ENCODE data around the gene DKC1.

The DKC1 gene

DNA sequence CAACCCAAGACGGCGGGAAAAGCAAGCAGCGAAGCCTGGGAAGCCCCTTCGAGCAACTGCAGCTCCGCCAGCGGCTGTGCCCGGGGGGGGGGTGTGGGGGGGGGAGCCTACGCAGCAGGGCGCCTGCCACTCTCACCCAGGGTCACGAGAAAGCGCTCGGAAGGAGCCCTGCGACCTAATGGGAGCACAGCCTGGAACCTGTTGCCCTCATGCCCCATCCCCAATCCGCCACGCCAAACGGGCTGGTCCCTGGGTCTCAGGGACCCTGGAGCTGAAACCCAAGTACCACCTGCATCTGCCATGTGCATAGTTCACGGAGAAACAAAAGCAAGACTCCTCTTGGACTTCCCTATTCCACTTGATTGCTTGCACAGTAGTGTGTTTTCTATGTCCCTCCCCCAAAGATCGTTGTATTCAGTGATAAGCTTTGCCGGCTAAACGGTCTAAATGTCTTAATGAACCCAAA lies 11.4 kb upstream of the DKC1 start:
- TF ChIP-seq YY1 (IDR thresholded peaks at IDR 0.05; ENCODE audit: insufficient read depth, insufficient read length): no peak
- no peak for TF ChIP-seq ZNF274 (IDR thresholded peaks at IDR 0.05; ENCODE audit: low read depth, low read length)
- TF ChIP-seq SUZ12 (IDR thresholded peaks at IDR 0.05; ENCODE audit: extremely low read depth, insufficient read depth, insufficient read length): no peak
- Histone ChIP-seq H3K9me3 (ENCODE audit: insufficient read depth, low read length) (no peaks in the 10 kb centered on the region), H3K27me3 (ENCODE audit: insufficient read depth, insufficient read length) (peaks cover 37% of the 10 kb centered on the region), H3K4me3 (ENCODE audit: insufficient read length, low read depth) (no peak overlapping the region), H3K9ac (ENCODE audit: insufficient read length, low read depth) (no peak overlapping the region), H3K36me3 (ENCODE audit: insufficient read depth, insufficient read length, low read length) (no peaks in the 10 kb centered on the region), H3K4me1 (ENCODE audit: insufficient read depth, insufficient read length) (no peaks in the 10 kb centered on the region)
- no peak for DNase-seq (ENCODE audit: low read depth, low spot score)

GRCh38 chrX:154751669-154752271 lies 10.9 kb upstream of the DKC1 start:
- H3K36me3 ChIP-seq (ENCODE audit: insufficient read depth, insufficient read length, low read length): no peaks in the 10 kb centered on the region
- H3K9ac ChIP-seq (ENCODE audit: insufficient read length, low read depth): no peak overlapping the region
- no peaks in the 10 kb centered on the region for H3K4me1 ChIP-seq (ENCODE audit: insufficient read depth, insufficient read length)
- H3K27me3 ChIP-seq (ENCODE audit: insufficient read depth, insufficient read length): peaks cover 37% of the 10 kb centered on the region
- H3K4me3 ChIP-seq (ENCODE audit: insufficient read length, low read depth): no peak overlapping the region
- DNase-seq (ENCODE audit: low read depth, low spot score): no peak
- TF ChIP-seq SUZ12 (IDR thresholded peaks at IDR 0.05; ENCODE audit: extremely low read depth, insufficient read depth, insufficient read length) (no peak), YY1 (IDR thresholded peaks at IDR 0.05; ENCODE audit: insufficient read depth, insufficient read length) (no peak), ZNF274 (IDR thresholded peaks at IDR 0.05; ENCODE audit: low read depth, low read length) (no peak)
- no peaks in the 10 kb centered on the region for H3K9me3 ChIP-seq (ENCODE audit: insufficient read depth, low read length)

- Histone ChIP-seq H3K4me1 (ENCODE audit: insufficient read depth, insufficient read length) (no peaks in the 10 kb centered on the region), H3K27me3 (ENCODE audit: insufficient read depth, insufficient read length) (no peaks in the 10 kb centered on the region), H3K9ac (ENCODE audit: insufficient read length, low read depth) (no peak overlapping the region), H3K9me3 (ENCODE audit: insufficient read depth, low read length) (no peaks in the 10 kb centered on the region), H3K36me3 (ENCODE audit: insufficient read depth, insufficient read length, low read length) (peaks cover 3% of the 10 kb centered on the region), H3K4me3 (ENCODE audit: insufficient read length, low read depth) (no peak overlapping the region)
- DNase-seq (ENCODE audit: low read depth, low spot score): no peak
- no peak for TF ChIP-seq SUZ12 (IDR thresholded peaks at IDR 0.05; ENCODE audit: extremely low read depth, insufficient read depth, insufficient read length)
- no peak for TF ChIP-seq YY1 (IDR thresholded peaks at IDR 0.05; ENCODE audit: insufficient read depth, insufficient read length)
- no peak for TF ChIP-seq ZNF274 (IDR thresholded peaks at IDR 0.05; ENCODE audit: low read depth, low read length)
Measured at GRCh38 chrX:154758696-154759095, 4.0 kb upstream of the DKC1 start.

DNA sequence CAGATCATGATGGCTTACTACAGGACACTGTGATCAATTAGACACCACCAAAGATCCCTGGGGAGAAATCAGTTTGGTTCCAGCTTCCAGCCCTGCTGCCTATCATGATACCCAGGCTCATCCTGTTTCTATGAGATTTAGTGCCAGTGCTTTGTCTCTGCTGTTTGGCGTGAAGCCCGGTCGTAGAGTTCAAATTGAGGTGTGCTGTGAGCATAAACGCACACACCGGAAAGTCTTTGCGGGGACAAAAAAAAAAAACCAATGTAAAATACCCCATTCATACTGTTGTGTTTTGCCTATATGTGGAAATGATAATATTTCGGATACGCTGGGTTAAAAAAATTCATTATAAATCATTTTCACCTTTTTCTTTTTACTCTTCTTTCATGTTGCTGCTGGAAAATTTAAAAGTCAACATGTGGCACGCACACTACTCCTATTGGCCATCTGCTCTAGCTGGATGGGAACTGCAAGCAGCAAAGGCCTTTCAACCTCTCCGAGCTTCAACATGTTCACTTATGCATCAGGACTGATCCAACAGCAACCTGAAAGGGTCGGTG lies 607 bp upstream of the DKC1 start:
- peaks cover 25% of the 10 kb centered on the region for H3K36me3 ChIP-seq (ENCODE audit: insufficient read depth, insufficient read length, low read length)
- H3K9ac ChIP-seq (ENCODE audit: insufficient read length, low read depth): peak overlapping the region; percentile 21

DNA sequence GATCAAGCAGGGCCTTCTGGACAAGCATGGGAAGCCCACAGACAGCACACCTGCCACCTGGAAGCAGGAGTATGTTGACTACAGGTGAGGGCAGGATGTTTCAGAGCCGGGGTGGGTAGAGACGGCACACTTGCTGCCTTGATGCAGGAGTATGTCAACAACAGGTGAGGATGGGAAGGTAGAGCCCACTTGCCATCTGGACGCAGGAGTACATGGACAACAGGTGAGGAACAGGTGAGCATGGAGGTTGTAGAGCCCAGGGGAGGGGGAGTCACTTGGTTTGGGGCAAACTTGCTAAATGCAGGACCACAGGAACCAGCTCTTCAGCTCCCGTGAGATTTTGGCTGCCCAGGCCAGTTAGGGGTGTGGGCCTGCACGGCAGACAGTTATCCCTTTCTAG lies 12.0 kb downstream of the DKC1 start:
- H3K9me3 ChIP-seq (ENCODE audit: insufficient read depth, low read length): no peaks in the 10 kb centered on the region
- TF ChIP-seq ZNF274 (IDR thresholded peaks at IDR 0.05; ENCODE audit: low read depth, low read length) (no peak), SUZ12 (IDR thresholded peaks at IDR 0.05; ENCODE audit: extremely low read depth, insufficient read depth, insufficient read length) (no peak), YY1 (IDR thresholded peaks at IDR 0.05; ENCODE audit: insufficient read depth, insufficient read length) (no peak)
- H3K4me3 ChIP-seq (ENCODE audit: insufficient read length, low read depth): no peak overlapping the region
- no peak overlapping the region for H3K9ac ChIP-seq (ENCODE audit: insufficient read length, low read depth)
- no peaks in the 10 kb centered on the region for H3K27me3 ChIP-seq (ENCODE audit: insufficient read depth, insufficient read length)
- no peak for DNase-seq (ENCODE audit: low read depth, low spot score)
- H3K36me3 ChIP-seq (ENCODE audit: insufficient read depth, insufficient read length, low read length): peaks cover 48% of the 10 kb centered on the region
- H3K4me1 ChIP-seq (ENCODE audit: insufficient read depth, insufficient read length): peaks cover 2% of the 10 kb centered on the region

More for the DNA sequence above, 607 bp upstream of the DKC1 start:
- no peaks in the 10 kb centered on the region for H3K9me3 ChIP-seq (ENCODE audit: insufficient read depth, low read length)
- DNase-seq (ENCODE audit: low read depth, low spot score): no peak
- TF ChIP-seq YY1 (IDR thresholded peaks at IDR 0.05; ENCODE audit: insufficient read depth, insufficient read length): no peak
- TF ChIP-seq SUZ12 (IDR thresholded peaks at IDR 0.05; ENCODE audit: extremely low read depth, insufficient read depth, insufficient read length): no peak
- TF ChIP-seq ZNF274 (IDR thresholded peaks at IDR 0.05; ENCODE audit: low read depth, low read length): no peak
- H3K4me1 ChIP-seq (ENCODE audit: insufficient read depth, insufficient read length): no peaks in the 10 kb centered on the region
- H3K27me3 ChIP-seq (ENCODE audit: insufficient read depth, insufficient read length): no peaks in the 10 kb centered on the region
- H3K4me3 ChIP-seq (ENCODE audit: insufficient read length, low read depth): peak overlapping the region; percentile 24

GRCh38 chrX:154775419-154776349 lies 13.0 kb downstream of the DKC1 start:
- H3K27me3 ChIP-seq (ENCODE audit: insufficient read depth, insufficient read length): no peaks in the 10 kb centered on the region
- H3K9me3 ChIP-seq (ENCODE audit: insufficient read depth, low read length): no peaks in the 10 kb centered on the region
- peaks cover 41% of the 10 kb centered on the region for H3K36me3 ChIP-seq (ENCODE audit: insufficient read depth, insufficient read length, low read length)
- H3K4me1 ChIP-seq (ENCODE audit: insufficient read depth, insufficient read length): peaks cover 2% of the 10 kb centered on the region
- no peak overlapping the region for H3K9ac ChIP-seq (ENCODE audit: insufficient read length, low read depth)
- DNase-seq (ENCODE audit: low read depth, low spot score): no peak
- H3K4me3 ChIP-seq (ENCODE audit: insufficient read length, low read depth): no peak overlapping the region
- no peak for TF ChIP-seq ZNF274 (IDR thresholded peaks at IDR 0.05; ENCODE audit: low read depth, low read length)
- TF ChIP-seq SUZ12 (IDR thresholded peaks at IDR 0.05; ENCODE audit: extremely low read depth, insufficient read depth, insufficient read length): no peak
- TF ChIP-seq YY1 (IDR thresholded peaks at IDR 0.05; ENCODE audit: insufficient read depth, insufficient read length): no peak

DNA sequence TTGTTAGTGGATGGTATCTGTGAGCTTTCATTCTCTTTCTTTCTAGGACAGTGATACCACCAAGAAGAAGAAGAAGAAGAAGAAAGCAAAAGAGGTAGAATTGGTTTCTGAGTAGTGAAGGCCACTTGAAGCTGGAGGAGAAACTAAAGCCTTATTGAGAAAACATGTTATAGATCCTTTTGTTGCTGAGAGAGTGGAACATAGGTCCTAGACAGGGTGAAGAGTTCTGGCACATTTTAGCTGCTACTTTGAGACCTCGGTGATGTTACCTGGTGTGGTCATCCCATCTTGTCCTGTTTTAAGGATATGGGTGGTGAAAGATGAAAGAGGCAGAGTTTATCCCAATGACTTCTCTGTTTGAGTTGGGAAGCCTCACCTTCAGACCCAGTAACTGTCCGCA lies 14.1 kb downstream of the DKC1 start:
- TF ChIP-seq YY1 (IDR thresholded peaks at IDR 0.05; ENCODE audit: insufficient read depth, insufficient read length) (no peak), ZNF274 (IDR thresholded peaks at IDR 0.05; ENCODE audit: low read depth, low read length) (no peak), SUZ12 (IDR thresholded peaks at IDR 0.05; ENCODE audit: extremely low read depth, insufficient read depth, insufficient read length) (no peak)
- no peaks in the 10 kb centered on the region for H3K27me3 ChIP-seq (ENCODE audit: insufficient read depth, insufficient read length)
- H3K4me1 ChIP-seq (ENCODE audit: insufficient read depth, insufficient read length): peaks cover 2% of the 10 kb centered on the region
- H3K4me3 ChIP-seq (ENCODE audit: insufficient read length, low read depth): no peak overlapping the region
- peaks cover 40% of the 10 kb centered on the region for H3K36me3 ChIP-seq (ENCODE audit: insufficient read depth, insufficient read length, low read length)
- no peak for DNase-seq (ENCODE audit: low read depth, low spot score)
- H3K9ac ChIP-seq (ENCODE audit: insufficient read length, low read depth): no peak overlapping the region
- no peaks in the 10 kb centered on the region for H3K9me3 ChIP-seq (ENCODE audit: insufficient read depth, low read length)
